GM13977 (cell line): ENCODE results near the gene KRTAP4-7.
"Not testable (repeated sequence)": the region's sequence is repeated elsewhere in the genome, so short reads cannot be mapped to it uniquely, and the experiment has no call there.

Experiments used
- DNase-seq: peaks from one replicate; pipeline ENCODE4 v3.0.0; 2012; ENCODE audit warnings: low spot score
- CTCF ChIP-seq: IDR thresholded peaks from 2 replicates; pipeline ENCODE4 v1.5.1; 2012; ENCODE audit warnings: mild to moderate bottlenecking, control low read depth; ENCODE audit not compliant: insufficient read depth; ENCODE audit errors: extremely low read depth, missing control alignments
- in situ Hi-C: fragments of 300-500 bp; cut with MboI; formaldehyde crosslinking; loops from one replicate; pipeline ENCODE4 v1.12.0; 2022; ENCODE audit warnings: low sequenced_read_pairs, low pct_unique_long_range_greater_than_20kb, mixed read lengths, inconsistent platforms; ENCODE audit not compliant: unreplicated experiment

Gene KRTAP4-7

DNA sequence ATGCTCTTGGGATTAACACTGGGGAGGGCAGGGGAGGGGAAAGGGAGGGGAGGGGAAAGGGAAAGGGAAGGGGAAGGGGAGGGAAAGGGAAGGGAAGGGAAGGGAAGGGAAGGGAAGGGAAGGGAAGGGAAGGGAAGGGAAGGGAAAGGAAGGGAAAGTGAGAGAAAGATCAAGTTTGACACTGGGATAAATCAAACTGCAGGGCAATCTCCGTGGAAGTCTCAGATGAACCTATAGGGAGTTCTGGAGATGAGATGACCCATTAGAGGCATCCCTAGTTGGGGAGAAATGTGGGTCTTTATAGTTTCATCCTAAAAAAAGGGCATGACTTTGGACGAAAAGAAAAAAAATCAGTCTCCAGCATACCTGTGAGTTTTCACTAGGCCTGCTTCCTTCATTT lies 37.8 kb downstream of the KRTAP4-7 start:
- TF ChIP-seq CTCF, result no peak
- in situ Hi-C loops, result no loop called here
- no peak for DNase-seq

GRCh38 chr17:41123292-41123990 lies 39.5 kb downstream of the KRTAP4-7 start:
- in situ Hi-C loops, result not testable (repeated sequence)

DNA sequence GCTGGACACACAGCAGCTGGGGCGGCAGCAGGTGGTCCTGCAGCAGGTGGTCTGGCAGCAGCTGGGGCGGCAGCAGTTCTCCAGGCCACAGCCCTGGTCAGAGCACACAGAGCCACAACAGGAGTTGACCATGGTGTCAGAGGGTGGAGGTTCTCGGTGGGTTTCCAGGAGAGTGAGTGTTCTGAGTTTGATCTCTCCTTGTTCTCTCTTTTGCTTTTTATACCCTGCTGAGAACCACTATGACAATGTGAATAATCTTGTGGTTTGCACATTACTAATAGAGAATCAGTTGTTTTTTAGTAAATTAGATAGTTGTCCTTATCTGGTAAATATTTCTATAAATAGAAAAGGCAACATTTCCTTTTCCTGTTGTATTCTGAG lies 40.0 kb downstream of the KRTAP4-7 start, which contains the start of gene KRTAP4-12:
Gene KRTAP4-12, minus strand, starts transcription at position 192 of the 381 bp plus-strand sequence. Its CDS starts 60 bp downstream, at position 132.
- DNase-seq, in situ Hi-C loops: not testable (repeated sequence)

More at GRCh38 chr17:41123292-41123990, 39.5 kb downstream of the KRTAP4-7 start:
- not testable (repeated sequence) for DNase-seq

DNA sequence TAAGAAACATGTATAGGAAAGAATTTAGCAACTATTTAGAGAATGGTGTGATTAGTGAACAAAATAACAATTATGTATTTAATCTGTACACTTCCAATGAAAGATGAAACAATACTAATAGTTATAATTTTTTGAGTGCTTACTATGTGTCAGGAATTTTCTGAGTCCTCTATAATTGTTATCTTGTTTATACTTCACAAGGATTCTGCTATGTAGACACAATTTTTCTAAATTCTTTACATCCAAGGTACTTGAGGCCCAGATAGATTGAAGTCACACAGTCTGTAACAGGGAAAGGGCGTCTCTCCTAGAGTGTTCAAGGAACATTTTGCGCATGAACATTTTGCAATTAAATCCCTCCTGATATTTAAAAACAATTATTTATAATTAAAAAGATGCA lies 41.1 kb downstream of the KRTAP4-7 start:
- in situ Hi-C loops, result no loop called here
- DNase-seq, result no peak
- no peak for TF ChIP-seq CTCF

DNA sequence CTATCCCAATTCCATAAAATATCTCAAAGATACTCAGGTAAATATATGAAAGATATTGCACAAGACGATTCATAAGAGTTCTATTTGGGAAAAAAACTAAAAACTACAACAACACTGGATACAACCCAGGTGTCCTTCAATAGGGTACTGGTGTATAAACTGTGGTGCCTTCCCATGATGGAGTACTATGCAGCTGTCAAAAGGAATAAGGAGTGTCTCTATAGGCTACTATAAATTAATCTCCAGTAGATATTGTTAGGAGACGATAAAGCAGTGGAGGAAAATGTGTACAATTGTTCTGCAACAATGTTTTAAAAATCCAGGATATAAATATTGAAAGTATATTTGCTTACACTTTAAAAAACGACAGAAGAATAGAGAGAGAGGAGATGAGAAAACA lies 42.5 kb downstream of the KRTAP4-7 start:
- in situ Hi-C loops, result no loop called here
- no peak for DNase-seq
- TF ChIP-seq CTCF, result no peak

DNA sequence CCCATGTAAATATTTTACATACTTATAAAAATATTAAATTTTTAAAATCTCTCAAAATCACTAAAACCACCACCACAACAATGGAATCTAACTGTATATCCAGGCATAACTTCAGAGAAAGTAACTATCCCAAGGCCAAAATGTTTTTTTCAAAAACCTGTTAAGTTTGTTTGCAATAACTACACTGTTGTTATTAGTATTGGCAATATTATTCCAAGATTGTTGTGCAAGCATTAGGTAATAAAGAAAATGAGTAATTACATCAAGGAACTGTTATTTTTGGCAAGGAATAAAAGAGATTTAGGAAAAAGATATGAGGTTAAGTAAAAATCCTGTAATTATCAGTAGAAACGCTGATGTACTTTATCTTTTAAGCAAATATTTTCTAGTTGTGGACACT lies 43.4 kb downstream of the KRTAP4-7 start:
- in situ Hi-C loops, result no loop called here
- TF ChIP-seq CTCF, result no peak
- no peak for DNase-seq

GRCh38 chr17:41131979-41132378 lies 48.0 kb downstream of the KRTAP4-7 start:
- peak; percentile 28 for DNase-seq
- TF ChIP-seq CTCF, result no peak
- in situ Hi-C loops, result no loop called here
